ENCODE results near the gene ATP8B3. TPM values are rescaled to one million over a fixed set of nuclear protein-coding genes. Genes with fewer than 3 reads are reported as not detected.
A peak's percentile ranks its signal among the peaks of the same experiment; 100 is the strongest.

The ATP8B3 gene
- total and polyA plus RNA-seq, 2 of the 13 experiments (the other 11 are each of a cell fraction or from before 2014, with no cell fraction given), result 2.6 to 5.9 TPM

DNA sequence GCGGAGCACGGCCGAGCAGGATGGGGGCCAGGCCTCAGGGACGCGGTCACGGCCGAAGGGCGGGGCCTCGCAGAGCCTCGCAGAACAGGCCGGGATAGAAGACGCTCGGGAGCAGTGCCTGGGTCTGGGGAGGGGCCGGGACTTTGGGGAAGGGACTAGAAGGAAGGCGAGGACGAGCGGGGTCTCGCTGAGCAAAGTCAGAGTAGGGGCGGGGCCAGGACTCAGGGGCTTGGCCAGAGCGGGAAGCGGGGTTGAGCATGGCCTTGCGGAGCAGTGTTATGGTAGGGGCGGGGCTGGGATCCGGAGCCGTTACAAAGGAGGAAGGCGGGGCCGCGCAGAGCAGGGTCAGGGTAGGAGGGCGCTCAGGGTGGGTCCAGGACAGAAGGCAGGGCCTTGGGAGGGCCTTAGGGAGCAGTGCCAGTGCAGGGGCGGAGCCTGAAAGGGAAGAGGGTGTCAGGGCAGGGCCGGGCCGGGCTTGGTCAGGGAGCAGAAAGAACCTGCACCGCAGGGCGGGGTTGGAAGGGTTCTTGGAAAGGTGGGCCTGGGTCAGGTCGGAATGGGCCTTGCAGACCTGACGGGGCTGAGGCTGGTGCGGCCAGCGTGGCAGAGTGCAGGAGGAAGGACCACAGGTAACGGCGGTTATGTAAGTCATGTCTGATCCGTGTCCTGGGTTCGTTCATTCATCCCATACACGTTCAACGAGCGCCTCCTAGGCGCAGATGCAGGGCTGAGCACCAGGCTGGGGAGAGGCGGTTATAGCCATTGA lies 533 bp upstream of the ATP8B3 start (continued):
- peak; percentile 81 for TF ChIP-seq AGO2 (optimal IDR thresholded peaks at IDR 0.05; ENCODE audit: low read depth, low read length)
- no peak for TF ChIP-seq TEAD2 (CRISPR knock-in tag; IDR thresholded peaks at IDR 0.05)
- TF ChIP-seq SPEN (CRISPR knock-in tag; IDR thresholded peaks at IDR 0.05; ENCODE audit: low read depth), result peak; percentile 17; the same call in 1 of the 2 replicates
- no peak for TF ChIP-seq GABPA (IDR thresholded peaks at IDR 0.05; ENCODE audit: low read depth, low read length)
- no peak for TF ChIP-seq GABPA (CRISPR knock-in tag; IDR thresholded peaks at IDR 0.05; ENCODE audit: low read depth)
- peak; percentile 63; the same call in 1 of the 2 replicates for TF ChIP-seq KMT2A (CRISPR knock-in tag; IDR thresholded peaks at IDR 0.05)
- TF ChIP-seq, protein P1, sequence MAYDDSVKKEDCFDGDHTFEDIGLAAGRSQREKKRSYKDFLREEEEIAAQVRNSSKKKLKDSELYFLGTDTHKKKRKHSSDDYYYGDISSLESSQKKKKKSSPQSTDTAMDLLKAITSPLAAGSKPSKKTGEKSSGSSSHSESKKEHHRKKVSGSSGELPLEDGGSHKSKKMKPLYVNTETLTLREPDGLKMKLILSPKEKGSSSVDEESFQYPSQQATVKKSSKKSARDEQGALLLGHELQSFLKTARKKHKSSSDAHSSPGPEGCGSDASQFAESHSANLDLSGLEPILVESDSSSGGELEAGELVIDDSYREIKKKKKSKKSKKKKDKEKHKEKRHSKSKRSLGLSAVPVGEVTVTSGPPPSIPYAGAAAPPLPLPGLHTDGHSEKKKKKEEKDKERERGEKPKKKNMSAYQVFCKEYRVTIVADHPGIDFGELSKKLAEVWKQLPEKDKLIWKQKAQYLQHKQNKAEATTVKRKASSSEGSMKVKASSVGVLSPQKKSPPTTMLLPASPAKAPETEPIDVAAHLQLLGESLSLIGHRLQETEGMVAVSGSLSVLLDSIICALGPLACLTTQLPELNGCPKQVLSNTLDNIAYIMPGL (CRISPR knock-in tag; IDR thresholded peaks at IDR 0.05; ENCODE audit: borderline replicate concordance in 1 of 2, low read depth in 1 of 2), result peak; percentile 92 to 96
- 0 out of 2 replicates have a peak, but pooled peaks have one; percentile 22 for TF ChIP-seq HOXA5 (CRISPR knock-in tag; IDR thresholded peaks at IDR 0.05)
- TF ChIP-seq BORCS8-MEF2B (CRISPR knock-in tag; IDR thresholded peaks at IDR 0.05), result 0 out of 2 replicates have a peak, but pooled peaks have one; percentile 45
- TF ChIP-seq EZH2 (conservative IDR thresholded peaks at IDR 0.05; ENCODE audit: low read depth, low read length), result no peak
- TF ChIP-seq HNRNPLL (IDR thresholded peaks at IDR 0.05; ENCODE audit: low read depth, low read length, poor library complexity, severe bottlenecking), result peak; percentile 66
- no peak for TF ChIP-seq ZC3H4 (CRISPR knock-in tag; IDR thresholded peaks at IDR 0.05; ENCODE audit: borderline replicate concordance)
- TF ChIP-seq HNRNPK (IDR thresholded peaks at IDR 0.05; ENCODE audit: low read depth, low read length, poor library complexity, severe bottlenecking), result peak; percentile 0
- TF ChIP-seq, protein P2, sequence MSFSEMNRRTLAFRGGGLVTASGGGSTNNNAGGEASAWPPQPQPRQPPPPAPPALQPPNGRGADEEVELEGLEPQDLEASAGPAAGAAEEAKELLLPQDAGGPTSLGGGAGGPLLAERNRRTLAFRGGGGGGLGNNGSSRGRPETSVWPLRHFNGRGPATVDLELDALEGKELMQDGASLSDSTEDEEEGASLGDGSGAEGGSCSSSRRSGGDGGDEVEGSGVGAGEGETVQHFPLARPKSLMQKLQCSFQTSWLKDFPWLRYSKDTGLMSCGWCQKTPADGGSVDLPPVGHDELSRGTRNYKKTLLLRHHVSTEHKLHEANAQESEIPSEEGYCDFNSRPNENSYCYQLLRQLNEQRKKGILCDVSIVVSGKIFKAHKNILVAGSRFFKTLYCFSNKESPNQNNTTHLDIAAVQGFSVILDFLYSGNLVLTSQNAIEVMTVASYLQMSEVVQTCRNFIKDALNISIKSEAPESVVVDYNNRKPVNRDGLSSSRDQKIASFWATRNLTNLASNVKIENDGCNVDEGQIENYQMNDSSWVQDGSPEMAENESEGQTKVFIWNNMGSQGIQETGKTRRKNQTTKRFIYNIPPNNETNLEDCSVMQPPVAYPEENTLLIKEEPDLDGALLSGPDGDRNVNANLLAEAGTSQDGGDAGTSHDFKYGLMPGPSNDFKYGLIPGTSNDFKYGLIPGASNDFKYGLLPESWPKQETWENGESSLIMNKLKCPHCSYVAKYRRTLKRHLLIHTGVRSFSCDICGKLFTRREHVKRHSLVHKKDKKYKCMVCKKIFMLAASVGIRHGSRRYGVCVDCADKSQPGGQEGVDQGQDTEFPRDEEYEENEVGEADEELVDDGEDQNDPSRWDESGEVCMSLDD (CRISPR knock-in tag; IDR thresholded peaks at IDR 0.05; ENCODE audit: borderline replicate concordance), result no peak
- TF ChIP-seq, protein P3, sequence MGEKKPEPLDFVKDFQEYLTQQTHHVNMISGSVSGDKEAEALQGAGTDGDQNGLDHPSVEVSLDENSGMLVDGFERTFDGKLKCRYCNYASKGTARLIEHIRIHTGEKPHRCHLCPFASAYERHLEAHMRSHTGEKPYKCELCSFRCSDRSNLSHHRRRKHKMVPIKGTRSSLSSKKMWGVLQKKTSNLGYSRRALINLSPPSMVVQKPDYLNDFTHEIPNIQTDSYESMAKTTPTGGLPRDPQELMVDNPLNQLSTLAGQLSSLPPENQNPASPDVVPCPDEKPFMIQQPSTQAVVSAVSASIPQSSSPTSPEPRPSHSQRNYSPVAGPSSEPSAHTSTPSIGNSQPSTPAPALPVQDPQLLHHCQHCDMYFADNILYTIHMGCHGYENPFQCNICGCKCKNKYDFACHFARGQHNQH (CRISPR knock-in tag; IDR thresholded peaks at IDR 0.05), result no peak
- TF ChIP-seq ZNF350 (CRISPR knock-in tag; IDR thresholded peaks at IDR 0.05; ENCODE audit: borderline replicate concordance, low read depth), result peak; percentile 57; the same call in 1 of the 2 replicates
- peak; percentile 84 for TF ChIP-seq RAD21 (CRISPR knock-in tag; IDR thresholded peaks at IDR 0.05)
- no peak for TF ChIP-seq ZNF136 (CRISPR knock-in tag; IDR thresholded peaks at IDR 0.05; ENCODE audit: low read depth)
- TF ChIP-seq HOXA9 (CRISPR knock-in tag; IDR thresholded peaks at IDR 0.05; ENCODE audit: borderline replicate concordance), result 0 out of 2 replicates have a peak, but pooled peaks have one; percentile 46
- TF ChIP-seq, protein P4, sequence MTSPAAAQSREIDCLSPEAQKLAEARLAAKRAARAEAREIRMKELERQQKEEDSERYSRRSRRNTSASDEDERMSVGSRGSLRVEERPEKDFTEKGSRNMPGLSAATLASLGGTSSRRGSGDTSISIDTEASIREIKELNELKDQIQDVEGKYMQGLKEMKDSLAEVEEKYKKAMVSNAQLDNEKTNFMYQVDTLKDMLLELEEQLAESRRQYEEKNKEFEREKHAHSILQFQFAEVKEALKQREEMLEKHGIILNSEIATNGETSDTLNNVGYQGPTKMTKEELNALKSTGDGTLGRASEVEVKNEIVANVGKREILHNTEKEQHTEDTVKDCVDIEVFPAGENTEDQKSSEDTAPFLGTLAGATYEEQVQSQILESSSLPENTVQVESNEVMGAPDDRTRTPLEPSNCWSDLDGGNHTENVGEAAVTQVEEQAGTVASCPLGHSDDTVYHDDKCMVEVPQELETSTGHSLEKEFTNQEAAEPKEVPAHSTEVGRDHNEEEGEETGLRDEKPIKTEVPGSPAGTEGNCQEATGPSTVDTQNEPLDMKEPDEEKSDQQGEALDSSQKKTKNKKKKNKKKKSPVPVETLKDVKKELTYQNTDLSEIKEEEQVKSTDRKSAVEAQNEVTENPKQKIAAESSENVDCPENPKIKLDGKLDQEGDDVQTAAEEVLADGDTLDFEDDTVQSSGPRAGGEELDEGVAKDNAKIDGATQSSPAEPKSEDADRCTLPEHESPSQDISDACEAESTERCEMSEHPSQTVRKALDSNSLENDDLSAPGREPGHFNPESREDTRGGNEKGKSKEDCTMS (CRISPR knock-in tag; conservative IDR thresholded peaks at IDR 0.05), result no peak
